GM12872 (cell line): Measurements from ENCODE around the gene ME1.
A peak's percentile ranks its signal among the peaks of the same experiment; 100 is the strongest.

Source experiments
- TF ChIP-seq, protein P1 (sequence below): IDR thresholded peaks from 3 replicates; pipeline ENCODE4 v1.5.1; 2011; ENCODE audit warnings: low read depth, mild to moderate bottlenecking, low read length, moderate library complexity; ENCODE audit not compliant: insufficient read depth

Gene ME1

DNA sequence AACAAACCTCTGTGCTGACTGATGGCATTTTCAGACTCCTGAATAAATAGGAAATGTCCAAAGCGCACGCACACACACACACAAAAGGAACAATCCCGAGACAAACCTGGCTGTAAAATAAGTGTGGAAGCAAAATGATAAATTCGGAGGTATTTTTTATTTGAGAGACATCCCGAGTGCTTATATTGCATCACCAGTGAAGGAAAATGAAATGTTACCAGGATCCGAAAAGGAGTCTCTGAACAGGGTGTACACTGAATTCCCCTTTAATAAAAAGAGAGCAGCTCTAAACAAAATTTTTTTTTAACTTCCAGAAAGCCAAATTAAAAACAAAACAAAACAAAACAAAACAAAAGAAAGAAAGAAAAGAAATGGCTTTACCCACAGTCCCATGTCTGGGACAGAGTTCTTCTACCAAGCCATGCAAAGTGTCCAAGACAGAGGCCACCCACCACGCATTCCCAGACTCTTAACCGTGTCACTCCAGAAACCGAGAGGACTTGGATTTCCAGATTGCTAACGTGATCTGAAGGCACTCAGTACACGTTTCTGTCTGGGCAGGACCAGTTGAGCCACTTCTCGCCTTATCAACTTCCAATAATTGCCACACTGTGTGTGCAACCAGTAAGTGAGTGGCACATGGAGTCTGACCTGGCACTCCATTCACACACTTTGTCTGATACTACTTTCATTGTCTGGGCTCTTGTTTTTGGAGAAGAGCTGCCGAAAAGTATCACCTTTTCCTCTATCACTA is 817 bp downstream of the ME1 start:
- TF ChIP-seq, protein P1, sequence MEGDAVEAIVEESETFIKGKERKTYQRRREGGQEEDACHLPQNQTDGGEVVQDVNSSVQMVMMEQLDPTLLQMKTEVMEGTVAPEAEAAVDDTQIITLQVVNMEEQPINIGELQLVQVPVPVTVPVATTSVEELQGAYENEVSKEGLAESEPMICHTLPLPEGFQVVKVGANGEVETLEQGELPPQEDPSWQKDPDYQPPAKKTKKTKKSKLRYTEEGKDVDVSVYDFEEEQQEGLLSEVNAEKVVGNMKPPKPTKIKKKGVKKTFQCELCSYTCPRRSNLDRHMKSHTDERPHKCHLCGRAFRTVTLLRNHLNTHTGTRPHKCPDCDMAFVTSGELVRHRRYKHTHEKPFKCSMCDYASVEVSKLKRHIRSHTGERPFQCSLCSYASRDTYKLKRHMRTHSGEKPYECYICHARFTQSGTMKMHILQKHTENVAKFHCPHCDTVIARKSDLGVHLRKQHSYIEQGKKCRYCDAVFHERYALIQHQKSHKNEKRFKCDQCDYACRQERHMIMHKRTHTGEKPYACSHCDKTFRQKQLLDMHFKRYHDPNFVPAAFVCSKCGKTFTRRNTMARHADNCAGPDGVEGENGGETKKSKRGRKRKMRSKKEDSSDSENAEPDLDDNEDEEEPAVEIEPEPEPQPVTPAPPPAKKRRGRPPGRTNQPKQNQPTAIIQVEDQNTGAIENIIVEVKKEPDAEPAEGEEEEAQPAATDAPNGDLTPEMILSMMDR = no peak

DNA sequence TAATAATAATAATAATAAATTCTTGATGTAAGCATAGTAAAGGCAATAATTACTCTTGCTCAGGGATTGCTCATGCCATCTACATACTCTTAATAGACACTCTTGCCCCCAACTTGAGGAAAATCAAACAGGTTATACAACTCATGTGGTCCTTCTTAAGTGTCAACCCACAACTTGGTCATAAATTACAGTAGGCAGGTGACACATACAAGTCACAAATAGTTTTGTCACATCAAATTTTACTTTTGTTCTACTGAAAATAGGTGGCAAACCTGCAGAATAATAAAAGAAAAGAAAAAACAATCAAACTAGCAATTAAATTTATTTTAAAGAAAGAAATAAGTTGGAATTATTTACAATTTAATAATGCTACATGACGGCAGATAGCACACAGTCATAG is 1.6 kb downstream of the ME1 start:
- TF ChIP-seq, protein P1 = no peak

DNA sequence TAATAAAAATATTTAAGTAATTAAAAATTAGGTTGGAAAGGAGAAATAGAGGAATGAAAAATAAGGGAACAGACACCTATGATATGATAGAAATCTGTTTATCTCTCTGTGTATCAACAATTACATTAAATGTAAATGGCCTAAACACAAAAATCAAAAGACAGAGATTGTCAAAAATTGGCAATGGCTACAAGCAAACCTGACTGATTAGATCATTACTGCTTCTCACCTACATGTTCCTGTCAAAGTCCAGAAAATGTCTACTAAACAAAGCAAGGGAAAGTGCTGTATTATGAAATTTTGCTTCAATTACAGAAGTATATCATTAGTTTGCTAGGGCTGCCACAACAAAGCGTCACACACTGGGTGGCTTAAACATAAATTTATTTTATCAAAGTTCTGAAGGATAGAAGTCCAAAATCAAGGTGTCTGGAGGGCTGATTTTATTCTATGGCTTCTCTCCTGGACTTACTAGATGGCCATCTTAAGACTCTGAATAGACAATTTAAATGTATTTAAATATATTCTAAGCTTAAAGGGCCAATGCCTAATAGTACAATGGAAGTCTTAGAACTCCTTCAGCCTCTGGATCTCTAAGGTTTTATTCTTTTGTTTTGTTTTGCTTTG is 6.3 kb downstream of the ME1 start:
- TF ChIP-seq, protein P1 = no peak

DNA sequence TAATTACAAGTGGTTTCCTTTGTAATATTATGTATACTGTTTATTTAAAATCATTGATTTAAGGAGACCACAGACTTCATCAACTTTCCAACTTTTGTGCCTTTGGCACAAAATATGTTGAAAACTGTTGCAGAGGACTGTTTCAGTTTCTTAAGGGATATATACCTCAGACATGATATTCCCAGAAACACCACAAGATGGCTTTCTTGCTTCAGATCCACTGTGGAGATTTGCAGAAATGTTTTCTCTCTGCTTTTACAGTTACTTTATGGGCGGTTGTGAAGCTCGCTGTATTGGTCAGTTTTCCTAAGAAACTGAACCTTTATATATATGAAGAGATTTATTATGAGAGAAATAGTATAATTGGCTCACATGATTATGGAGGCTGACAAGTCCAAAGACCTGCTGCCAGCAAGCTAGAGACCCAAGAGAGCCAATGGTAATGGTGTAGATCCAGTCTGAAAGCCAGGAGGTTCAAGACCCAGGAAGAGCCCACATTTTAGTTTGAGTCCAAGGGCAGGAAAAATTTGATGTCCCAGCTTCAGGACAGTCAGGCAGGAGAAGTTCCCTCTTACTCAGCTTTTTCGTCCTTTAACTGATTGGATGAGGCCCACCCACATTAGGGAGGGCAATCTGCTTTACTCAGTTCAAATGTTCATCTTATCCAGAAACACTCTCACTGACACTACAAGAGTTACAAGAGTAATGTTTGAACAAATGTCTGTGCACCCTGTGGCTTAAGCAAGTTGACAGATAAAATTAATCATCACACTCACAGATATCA is 12.8 kb downstream of the ME1 start:
- TF ChIP-seq, protein P1 = 0 out of 3 replicates have a peak, but pooled peaks have one; percentile 24

DNA sequence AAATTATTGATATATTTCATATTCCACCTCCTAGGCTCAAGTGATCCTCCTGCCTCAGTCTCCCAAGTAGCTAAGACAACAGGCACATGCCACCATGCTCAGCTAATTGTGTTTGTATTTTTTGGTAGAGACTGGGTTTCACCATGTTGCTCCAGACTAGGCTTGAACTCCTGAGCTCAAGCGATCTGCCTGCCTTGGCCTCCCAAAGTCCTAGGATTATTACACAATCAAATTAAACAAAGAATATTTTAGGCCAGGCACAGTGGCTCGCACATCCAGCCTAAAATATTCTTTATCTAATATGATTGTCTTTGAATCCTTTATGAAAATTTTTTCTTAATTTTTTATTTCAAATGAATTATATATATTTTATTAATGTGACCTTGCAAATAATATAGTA is 17.8 kb downstream of the ME1 start:
- TF ChIP-seq, protein P1 = no peak

DNA sequence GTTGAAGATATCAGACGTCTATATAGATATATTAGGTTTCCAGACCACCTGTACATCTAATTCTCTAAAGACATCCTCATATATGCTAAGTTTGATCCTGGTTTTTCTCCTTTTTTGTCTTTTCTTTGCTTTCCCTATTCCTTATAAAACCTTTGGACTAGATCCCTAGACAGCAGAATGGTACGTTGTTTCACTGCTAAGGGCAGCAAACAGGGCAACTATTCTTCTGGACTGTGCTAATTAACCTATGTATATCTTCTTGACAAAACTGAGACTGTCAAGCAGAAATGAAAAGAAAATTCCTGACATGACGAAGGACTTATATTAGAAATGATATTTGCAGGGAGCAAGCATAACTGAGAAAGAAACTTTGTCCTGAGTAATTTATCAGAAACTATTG is 19.1 kb downstream of the ME1 start:
- TF ChIP-seq, protein P1 = no peak

DNA sequence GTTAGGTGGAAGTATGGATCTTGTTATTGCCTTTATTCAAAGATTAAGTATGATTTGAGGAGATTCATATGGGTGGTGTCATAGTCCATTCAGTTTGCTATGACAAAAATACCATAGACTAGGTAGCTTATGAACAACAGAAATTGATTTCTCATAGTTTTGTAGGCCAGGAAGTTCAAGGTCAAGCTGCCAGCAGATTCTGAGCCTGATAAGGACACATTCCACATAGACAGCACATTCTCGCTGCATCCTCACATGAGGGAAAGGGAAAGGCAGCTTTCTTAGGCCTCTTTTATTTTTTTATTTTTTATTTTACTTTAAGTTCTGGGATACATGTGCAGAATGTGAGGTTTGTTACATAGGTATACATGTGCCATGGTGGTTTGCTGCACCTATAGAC is 27.7 kb downstream of the ME1 start:
- TF ChIP-seq, protein P1 = no peak
